CD4-positive, alpha-beta T cell (primary cell): ENCODE measurements around the gene DNAJC8. TPM values are rescaled to one million over a fixed set of nuclear protein-coding genes. Genes with fewer than 3 reads are reported as not detected.

Source experiments
- ATAC-seq: fragments of 200-7000 bp; cut with Tn5 transposase; one replicate; pipeline ENCODE4 v1.10.0; 2022; ENCODE audit warnings: mild to moderate bottlenecking; ENCODE audit not compliant: poor library complexity
- CTCF ChIA-PET: fragments of 350-600 bp; sonication (Branson Sonifier 250); formaldehyde crosslinking; loops from one replicate; lab custom pipeline; 2021; ENCODE audit warnings: antibody characterized with exemption, inconsistent platforms; lab: Charles Lee
- POLR2A ChIA-PET: fragments of 350-600 bp; sonication (Branson Sonifier 250); formaldehyde crosslinking; loops from one replicate; lab custom pipeline; 2021; ENCODE audit warnings: antibody characterized with exemption, inconsistent platforms; lab: Charles Lee
- DNase-seq, 14 experiments: peaks; one replicate each; pipeline ENCODE4 v3.0.0-alpha.2; 2013 to 2020; ENCODE audit warnings: mixed read lengths in 2 of 14
- H3K27ac ChIP-seq, 2 donors: one replicate each; pipeline versions ENCODE4 v1.5.1 to v1.7.0; 2013; ENCODE audit warnings: low read length in 2 of 2, low read depth in 1 of 2, mild to moderate bottlenecking in 1 of 2
- H3K27me3 ChIP-seq, 2 experiments: 1 replicate in 1 of 2; 2 replicates in 1 of 2; pipeline versions ENCODE4 v1.6.1 to v1.7.0; 2013; ENCODE audit warnings: low read length in 2 of 2, control low read depth in 1 of 2, mild to moderate bottlenecking in 1 of 2, moderate library complexity in 1 of 2; ENCODE audit not compliant: insufficient read depth in 2 of 2, control insufficient read depth in 1 of 2
- H3K36me3 ChIP-seq: one replicate; pipeline ENCODE4 v1.6.1; 2013; ENCODE audit warnings: low read length, control low read depth; ENCODE audit not compliant: insufficient read depth
- H3K4me1 ChIP-seq: one replicate; pipeline ENCODE4 v1.6.1; 2013; ENCODE audit warnings: low read length, control low read depth; ENCODE audit not compliant: insufficient read depth
- H3K4me3 ChIP-seq: one replicate; pipeline ENCODE4 v1.5.1; 2013; ENCODE audit warnings: mild to moderate bottlenecking, low read length, moderate library complexity
- H3K9me3 ChIP-seq, 2 experiments: 1 replicate in 1 of 2; 2 replicates in 1 of 2; pipeline versions ENCODE4 v1.6.1 to v1.7.0; 2013; ENCODE audit warnings: low read length in 2 of 2, mild to moderate bottlenecking in 2 of 2, control low read depth in 1 of 2, moderate library complexity in 1 of 2; ENCODE audit not compliant: control insufficient read depth in 1 of 2, insufficient read depth in 1 of 2
- H3K27ac Mint-ChIP-seq: one replicate; pipeline ENCODE4 v1.8.0; 2020; ENCODE audit warnings: mixed read lengths
- H3K27me3 Mint-ChIP-seq: one replicate; pipeline ENCODE4 v1.8.0; 2021; ENCODE audit warnings: mixed read lengths
- H3K36me3 Mint-ChIP-seq: one replicate; pipeline ENCODE4 v1.8.0; 2021; ENCODE audit warnings: low read depth, mixed read lengths
- H3K4me1 Mint-ChIP-seq: one replicate; pipeline ENCODE4 v1.8.0; 2021; ENCODE audit warnings: low read depth, mixed read lengths
- H3K4me3 Mint-ChIP-seq: one replicate; pipeline ENCODE4 v1.8.0; 2020; ENCODE audit warnings: mild to moderate bottlenecking, mixed read lengths
- H3K9me3 Mint-ChIP-seq: one replicate; pipeline ENCODE4 v1.8.0; 2020; ENCODE audit warnings: mixed read lengths
- CTCF ChIP-seq: fragments of 200-600 bp; IDR thresholded peaks from one replicate; pipeline ENCODE4 v1.8.0; 2022; ENCODE audit warnings: antibody characterized with exemption, mild to moderate bottlenecking
- intact Hi-C, 2 experiments: fragments of 100-400 bp; cut with DNase I in 1 of 2; cut with micrococcal nuclease in 1 of 2; formaldehyde crosslinking; loops; one replicate each; pipeline versions ENCODE4 v1.15.1 to v1.9.0; 2023 to 2025; cut with DNase I, micrococcal nuclease
- total RNA-seq, 174 experiments: library from RNA in 2 of 174; stranded (reverse) in 2 of 174; gene quantifications; one replicate each; pipeline ENCODE4 v1.2.3 and lab custom pipeline; 2021 to 2026

DNAJC8 gene
- total RNA-seq, 2 experiments from 2014 or later = 56.3 to 56.9 TPM

DNA sequence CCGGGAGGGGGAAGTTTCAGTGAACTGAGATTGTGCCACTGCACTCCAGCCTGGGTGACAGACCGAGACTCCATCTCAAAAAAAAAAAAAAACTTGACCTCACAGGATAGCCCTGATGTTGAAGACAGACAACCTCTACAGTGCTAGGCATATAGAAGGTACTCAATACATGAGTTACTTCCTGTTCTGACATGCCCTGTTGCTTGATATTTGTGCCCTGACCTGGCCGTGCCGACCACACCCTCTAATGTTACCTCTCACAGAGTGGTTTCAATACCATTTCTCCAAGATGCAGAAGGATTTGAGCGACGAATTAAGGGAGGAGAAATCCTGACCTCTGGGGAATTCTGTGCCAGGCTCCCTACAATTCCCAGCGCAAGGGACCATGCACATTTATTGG is 61.6 kb downstream of the DNAJC8 start:
- Histone ChIP-seq H3K27me3 (no peaks in the 10 kb centered on the region), H3K4me3 (no peak overlapping the region), H3K27ac (no peak overlapping the region), H3K9me3 (no peaks in the 10 kb centered on the region), H3K4me1 (peaks cover 46% of the 10 kb centered on the region), H3K36me3 (no peaks in the 10 kb centered on the region)
- no peaks in the 10 kb centered on the region for H3K9me3 Mint-ChIP-seq
- no peak for DNase-seq
- H3K4me3 Mint-ChIP-seq = no peak overlapping the region
- no peak for TF ChIP-seq CTCF
- ATAC-seq = no peak
- H3K36me3 Mint-ChIP-seq = no peaks in the 10 kb centered on the region
- ChIA-PET CTCF (interaction anchor here (1.2 kb wide), 1 partner anchor 10 kb away, joined by 3 read pairs; no protein-coding TSS in a partner anchor), POLR2A (no interaction called here)
- H3K4me1 Mint-ChIP-seq = peaks cover 44% of the 10 kb centered on the region
- no peaks in the 10 kb centered on the region for H3K27me3 Mint-ChIP-seq
- intact Hi-C loops = no loop called here
- H3K27ac Mint-ChIP-seq = no peak overlapping the region

DNA sequence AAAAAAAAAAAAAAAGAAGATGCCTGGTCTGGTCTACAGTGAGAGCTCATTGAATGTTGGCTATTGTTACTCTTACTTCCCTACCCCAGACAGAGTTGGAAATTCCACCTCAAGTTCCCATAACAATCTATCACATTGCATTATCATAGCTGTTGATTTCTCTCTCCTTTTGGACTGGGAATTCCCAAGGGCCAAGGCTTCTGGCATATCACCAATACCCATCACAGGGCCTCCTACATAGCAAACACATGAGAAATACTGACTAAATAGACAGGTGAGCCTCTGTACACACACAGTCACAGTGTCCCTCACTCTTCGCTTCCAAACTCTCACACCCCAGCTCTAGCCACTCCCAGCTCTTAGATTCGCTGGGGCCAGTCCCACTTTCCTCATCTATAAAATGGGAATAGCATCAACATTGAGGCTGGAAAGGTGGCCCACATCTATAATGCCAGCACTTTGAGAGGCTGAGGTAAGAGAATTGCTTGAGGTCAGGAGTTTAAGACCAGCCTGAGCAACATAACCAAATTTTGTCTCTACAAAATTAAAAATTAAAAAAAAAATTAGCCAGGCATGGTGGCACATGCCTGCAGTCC is 62.7 kb downstream of the DNAJC8 start:
- DNase-seq (peak in 2 of 14 experiments; percentile 36 to 45), ATAC-seq (no peak)
- H3K27ac Mint-ChIP-seq = no peak overlapping the region
- H3K36me3 ChIP-seq = no peaks in the 10 kb centered on the region
- H3K27me3 Mint-ChIP-seq = no peaks in the 10 kb centered on the region
- no peaks in the 10 kb centered on the region for H3K9me3 ChIP-seq
- H3K4me1 Mint-ChIP-seq = peaks cover 44% of the 10 kb centered on the region
- H3K27ac ChIP-seq = no peak overlapping the region
- no peak overlapping the region for H3K4me3 ChIP-seq
- intact Hi-C loops = no loop called here
- no peak for TF ChIP-seq CTCF
- POLR2A ChIA-PET = interaction anchor here (1.2 kb wide), 2 partner anchors 30 to 82 kb away, joined by 5 to 7 read pairs; partner anchors contain the start of gene EYA3
- H3K4me3 Mint-ChIP-seq = peak overlapping the region; percentile 35
- no peaks in the 10 kb centered on the region for H3K27me3 ChIP-seq
- peaks cover 46% of the 10 kb centered on the region for H3K4me1 ChIP-seq
- CTCF ChIA-PET = interaction anchor here (1.2 kb wide), 1 partner anchor 9 kb away, joined by 3 read pairs; no protein-coding TSS in a partner anchor
- no peaks in the 10 kb centered on the region for H3K9me3 Mint-ChIP-seq
- no peaks in the 10 kb centered on the region for H3K36me3 Mint-ChIP-seq

GRCh38 chr1:28163496-28164161 is 69.2 kb downstream of the DNAJC8 start:
- CTCF ChIA-PET = no interaction called here
- Mint-ChIP-seq H3K4me3 (no peak overlapping the region), H3K9me3 (no peaks in the 10 kb centered on the region), H3K27me3 (peaks cover 15% of the 10 kb centered on the region), H3K36me3 (no peaks in the 10 kb centered on the region), H3K4me1 (peaks cover 9% of the 10 kb centered on the region), H3K27ac (no peak overlapping the region)
- peaks cover 3% of the 10 kb centered on the region for H3K4me1 ChIP-seq
- POLR2A ChIA-PET = no interaction called here
- ATAC-seq = no peak
- no peak overlapping the region for H3K27ac ChIP-seq
- no peaks in the 10 kb centered on the region for H3K36me3 ChIP-seq
- no peak for DNase-seq
- TF ChIP-seq CTCF = no peak
- H3K27me3 ChIP-seq = no peaks in the 10 kb centered on the region
- no peak overlapping the region for H3K4me3 ChIP-seq
- intact Hi-C loops = no loop called here
- no peaks in the 10 kb centered on the region for H3K9me3 ChIP-seq
